H1 (cell line): Measurements from ENCODE around the gene HS6ST2. TPM values are rescaled to one million over a fixed set of nuclear protein-coding genes. Genes with fewer than 3 reads are reported as not detected.
A peak's percentile ranks its signal among the peaks of the same experiment; 100 is the strongest.

Experiments
- CTCF ChIA-PET: fragments of 300-600 bp; sonication (Branson Sonifier 250); formaldehyde crosslinking; loops from one replicate; lab custom pipeline; 2021; ENCODE audit not compliant: partially characterized antibody; lab: Charles Lee
- POLR2A ChIA-PET: fragments of 300-600 bp; sonication (Branson Sonifier 250); formaldehyde crosslinking; loops from one replicate; lab custom pipeline; 2021; ENCODE audit warnings: inconsistent platforms; ENCODE audit not compliant: partially characterized antibody; lab: Charles Lee
- DNase-seq, 2 experiments: peaks; one replicate each; pipeline versions ENCODE4 v3.0.0 to v3.0.0-alpha.2; 2010 to 2022; ENCODE audit warnings: low spot score in 2 of 2, low read depth in 1 of 2, mixed read lengths in 1 of 2
- FAIRE-seq: peaks from 2 replicates; lab custom pipeline; 2011; peaks lifted over from hg19 to GRCh38; lab: Jason Lieb, UNC
- H2AFZ ChIP-seq: 2 replicates; pipeline ENCODE4 v1.8.1; 2012; ENCODE audit warnings: low read length, inconsistent platforms
- H2AK5ac ChIP-seq: 2 replicates; pipeline ENCODE4 v1.6.1; 2013; ENCODE audit warnings: low read depth, low read length
- H2BK120ac ChIP-seq: replicated peaks from 2 replicates; pipeline ENCODE3; 2013; ENCODE audit warnings: low read depth, low read length, inconsistent platforms
- H2BK12ac ChIP-seq: 2 replicates; pipeline ENCODE4 v1.6.1; 2013; ENCODE audit warnings: low read depth, low read length
- H2BK15ac ChIP-seq: 2 replicates; pipeline ENCODE4 v1.6.1; 2013; ENCODE audit warnings: low read length
- H2BK20ac ChIP-seq: 2 replicates; pipeline ENCODE4 v1.6.1; 2013; ENCODE audit warnings: low read length
- H2BK5ac ChIP-seq: 2 replicates; pipeline ENCODE4 v1.6.1; 2013; ENCODE audit warnings: low read depth, low read length
- H3K14ac ChIP-seq: 2 replicates; pipeline ENCODE4 v1.6.1; 2013; ENCODE audit warnings: inconsistent platforms; ENCODE audit not compliant: insufficient read length
- H3K18ac ChIP-seq: 2 replicates; pipeline ENCODE4 v1.6.1; 2013; ENCODE audit warnings: low read length; ENCODE audit errors: extremely low read depth
- H3K23ac ChIP-seq: 2 replicates; pipeline ENCODE4 v1.6.1; 2013; ENCODE audit warnings: inconsistent platforms; ENCODE audit not compliant: insufficient read length
- H3K23me2 ChIP-seq: 2 replicates; pipeline ENCODE4 v1.6.1; 2013; ENCODE audit warnings: low read depth, low read length
- H3K27ac ChIP-seq: 2 replicates; pipeline ENCODE4 v1.6.1; 2011; ENCODE audit warnings: low read depth, low read length, inconsistent platforms
- H3K27me3 ChIP-seq, 4 experiments: replicated peaks in 1 of 4; 1 replicate in 1 of 4; 2 replicates in 3 of 4; pipeline versions ENCODE4 v1.6.1 to v1.8.1; 2011 to 2013; ENCODE audit warnings: low read length in 3 of 4, mild to moderate bottlenecking in 3 of 4, inconsistent platforms in 2 of 4, mixed read lengths in 2 of 4, moderate library complexity in 1 of 4; ENCODE audit not compliant: control insufficient read depth in 3 of 4, insufficient read depth in 3 of 4; ENCODE audit errors: extremely low read depth in 1 of 4
- H3K36me3 ChIP-seq, 4 experiments: 2 replicates each; pipeline versions ENCODE4 v1.6.1 to v1.8.1; 2011 to 2013; ENCODE audit warnings: mild to moderate bottlenecking in 4 of 4, low read length in 3 of 4, moderate library complexity in 2 of 4, control low read depth in 1 of 4, inconsistent platforms in 1 of 4; ENCODE audit not compliant: insufficient read depth in 4 of 4, control insufficient read depth in 2 of 4
- H3K4ac ChIP-seq: replicated peaks from 2 replicates; pipeline ENCODE3; 2013; ENCODE audit warnings: low read length, low read depth, mixed read lengths, inconsistent platforms; ENCODE audit not compliant: insufficient read length
- H3K4me1 ChIP-seq, 4 experiments: replicated peaks in 1 of 4; 1 replicate in 1 of 4; 2 replicates in 3 of 4; pipeline versions ENCODE4 v1.6.1 to v1.8.1; 2011 to 2013; ENCODE audit warnings: low read length in 3 of 4, inconsistent platforms in 2 of 4, mixed read lengths in 1 of 4; ENCODE audit not compliant: insufficient read depth in 4 of 4, control insufficient read depth in 3 of 4
- H3K4me2 ChIP-seq, 2 experiments: 2 replicates each; pipeline versions ENCODE4 v1.6.1 to v1.8.1; 2011 to 2013; ENCODE audit warnings: low read depth in 2 of 2, low read length in 2 of 2, control low read depth in 1 of 2, inconsistent platforms in 1 of 2, mild to moderate bottlenecking in 1 of 2; ENCODE audit not compliant: insufficient read depth in 1 of 2
- H3K4me3 ChIP-seq, 4 experiments: fragments of 200-600, 300-600 bp in 1 of 4; sonication (generic), shearing (Covaris generic), sonication (Bioruptor Twin) in 1 of 4; 2 replicates each; pipeline versions ENCODE4 v1.5.1 to v1.8.1; 2011 to 2016; ENCODE audit warnings: low read length in 4 of 4, low read depth in 3 of 4, control low read depth in 2 of 4, inconsistent platforms in 2 of 4, mild to moderate bottlenecking in 2 of 4, mixed read lengths in 1 of 4, moderate library complexity in 1 of 4; ENCODE audit not compliant: insufficient read depth in 2 of 4; ENCODE audit errors: extremely low read depth in 1 of 4
- H3K56ac ChIP-seq: replicated peaks from 2 replicates; pipeline ENCODE3; 2013; ENCODE audit warnings: low read depth, mild to moderate bottlenecking, mixed read lengths, low read length, inconsistent platforms; ENCODE audit not compliant: insufficient read length
- H3K79me1 ChIP-seq: 2 replicates; pipeline ENCODE4 v1.6.1; 2013; ENCODE audit warnings: low read depth, low read length, control low read depth
- H3K79me2 ChIP-seq, 2 experiments: 2 replicates each; pipeline versions ENCODE4 v1.6.1 to v1.8.1; 2012 to 2013; ENCODE audit warnings: low read length in 2 of 2, mild to moderate bottlenecking in 2 of 2, inconsistent platforms in 1 of 2; ENCODE audit not compliant: insufficient read depth in 2 of 2, control insufficient read depth in 1 of 2
- H3K9ac ChIP-seq, 4 experiments: replicated peaks in 1 of 4; 1 replicate in 1 of 4; 2 replicates in 3 of 4; pipeline versions ENCODE4 v1.6.1 to v1.8.1; 2011 to 2013; ENCODE audit warnings: low read depth in 3 of 4, low read length in 3 of 4, control low read depth in 2 of 4, mild to moderate bottlenecking in 2 of 4, moderate library complexity in 2 of 4, inconsistent platforms in 1 of 4; ENCODE audit errors: extremely low read depth in 1 of 4
- H3K9me3 ChIP-seq, 2 experiments: 2 replicates each; pipeline versions ENCODE4 v1.6.1 to v1.8.1; 2012 to 2013; ENCODE audit warnings: mild to moderate bottlenecking in 2 of 2, moderate library complexity in 2 of 2, control low read depth in 1 of 2, inconsistent platforms in 1 of 2, low read depth in 1 of 2, low read length in 1 of 2, mixed read lengths in 1 of 2; ENCODE audit not compliant: insufficient read depth in 2 of 2
- H4K20me1 ChIP-seq, 2 experiments: replicated peaks in 1 of 2; 2 replicates each; pipeline versions ENCODE3 to v1.8.1; 2011 to 2013; ENCODE audit warnings: inconsistent platforms in 2 of 2, low read length in 2 of 2, mild to moderate bottlenecking in 1 of 2; ENCODE audit not compliant: insufficient read depth in 2 of 2, control insufficient read depth in 1 of 2
- H4K5ac ChIP-seq: 2 replicates; pipeline ENCODE4 v1.6.1; 2013; ENCODE audit warnings: low read length, low read depth, mixed read lengths, inconsistent platforms; ENCODE audit not compliant: insufficient read length
- H4K8ac ChIP-seq: 2 replicates; pipeline ENCODE4 v1.8.0; 2013; ENCODE audit warnings: mild to moderate bottlenecking, moderate library complexity, low read length, inconsistent platforms; ENCODE audit not compliant: insufficient read depth; ENCODE audit errors: extremely low read depth
- H4K91ac ChIP-seq: replicated peaks from 2 replicates; pipeline ENCODE3; 2013; ENCODE audit warnings: low read length, mixed read lengths, inconsistent platforms; ENCODE audit not compliant: insufficient read length
- ASH2L ChIP-seq: fragments of 200-600, 300-600 bp; sonication (generic); IDR thresholded peaks from one replicate; pipeline ENCODE4 v1.7.1; 2017; ENCODE audit warnings: low read length
- CHD2 ChIP-seq: IDR thresholded peaks from 2 replicates; pipeline ENCODE4 v1.6.1; 2012; ENCODE audit warnings: low read length, improper control_type of control experiment
- CTCF ChIP-seq, 3 experiments: IDR thresholded peaks; 1 replicate in 2 of 3; 2 replicates in 1 of 3; pipeline versions ENCODE4 v1.5.1 to v1.6.1; 2011; ENCODE audit warnings: low read length in 3 of 3, mild to moderate bottlenecking in 3 of 3, inconsistent platforms in 2 of 3, low read depth in 1 of 3, moderate library complexity in 1 of 3; ENCODE audit not compliant: insufficient read depth in 1 of 3; ENCODE audit errors: control extremely low read depth in 1 of 3
- FOSL1 ChIP-seq: IDR thresholded peaks from 2 replicates; pipeline ENCODE4 v1.6.1; 2011; ENCODE audit warnings: mild to moderate bottlenecking, low read depth, low read length, moderate library complexity; ENCODE audit not compliant: insufficient read depth
- PHF8 ChIP-seq: fragments of 200-600 bp; sonication (generic); conservative IDR thresholded peaks from 2 replicates; pipeline ENCODE4 v1.7.1; 2012; ENCODE audit warnings: low read depth, mild to moderate bottlenecking, inconsistent platforms, low read length, moderate library complexity
- RAD21 ChIP-seq, 2 experiments: IDR thresholded peaks in 1 of 2; conservative IDR thresholded peaks in 1 of 2; 2 replicates each; pipeline ENCODE4 v1.6.1; 2011; ENCODE audit warnings: low read depth in 2 of 2, low read length in 2 of 2, improper control_type of control experiment in 1 of 2, inconsistent platforms in 1 of 2, mild to moderate bottlenecking in 1 of 2, moderate library complexity in 1 of 2
- RNF2 ChIP-seq: fragments of 200-900, 300-1000 bp; sonication (generic); IDR thresholded peaks from 2 replicates; pipeline ENCODE4 v1.7.1; 2016; ENCODE audit warnings: borderline replicate concordance, low read depth, mild to moderate bottlenecking, antibody characterized with exemption, low read length; ENCODE audit not compliant: poor library complexity, severe bottlenecking; ENCODE audit errors: missing control alignments
- SIX5 ChIP-seq: IDR thresholded peaks from 2 replicates; pipeline ENCODE4 v1.6.1; 2011; ENCODE audit warnings: mild to moderate bottlenecking, low read depth, low read length
- YY1 ChIP-seq: IDR thresholded peaks from 2 replicates; pipeline ENCODE4 v1.6.1; 2011; ENCODE audit warnings: low read depth, mild to moderate bottlenecking, low read length
- ZNF274 ChIP-seq: IDR thresholded peaks from 2 replicates; pipeline ENCODE4 v1.7.0; 2012; ENCODE audit warnings: low read length, borderline replicate concordance; ENCODE audit errors: extremely low read depth
- WGBS, 2 experiments: shearing (Covaris generic) in 1 of 2; methylation state at CpG; one replicate each; pipeline versions ENCODE4 v1.1.6 to v1.1.7; 2013 to 2015; ENCODE audit warnings: low lambda C conversion rate in 2 of 2, mixed read lengths in 2 of 2, inconsistent platforms in 1 of 2, low coverage in 1 of 2, missing lambda C conversion rate in 1 of 2; ENCODE audit not compliant: insufficient replicate concordance in 2 of 2, insufficient coverage in 1 of 2, insufficient read length in 1 of 2; ENCODE audit errors: extremely low coverage in 1 of 2, missing lambda C conversion rate in 1 of 2; 5-methylcytosine and 5-hydroxymethylcytosine counted together
- polyA plus RNA-seq, 7 experiments: library from polyadenylated mRNA; depleted of rRNA in 3 of 7; stranded (reverse) in 5 of 7; unstranded in 2 of 7; fragments of >200 nt in 5 of 7; fragments of 200-250 nt in 2 of 7; gene quantifications; 1 replicate in 5 of 7; 2 replicates in 1 of 7; 4 replicates in 1 of 7; pipeline versions ENCODE4 v1.2.1 to v1.2.3, GENCODE V29; 2011 to 2013; ENCODE audit warnings: missing spikeins in 2 of 7, mixed read lengths in 2 of 7
- total RNA-seq: library from RNA; stranded (reverse); fragmentation: NEBNext Ultra II Directional; extraction: Animal tissue kit (Norgen Biotek cat#: 25700); gene quantifications from 2 replicates; pipeline ENCODE4 v1.2.1, GENCODE V29; 2021

The HS6ST2 gene
- total and polyA plus RNA-seq, 2 of the 8 experiments (the other 6 are each of a cell fraction or from before 2014, with no cell fraction given): 3.9 TPM

- H3K56ac ChIP-seq: no peak overlapping the region
- H3K27ac ChIP-seq: no peak overlapping the region
- CTCF ChIA-PET: interaction anchor here (0.5 to 2.6 kb wide), 40 partner anchors 8 to 509 kb away, joined by 3 to 11 read pairs (median 4); partner anchors contain the start of gene HS6ST2
- H3K36me3 ChIP-seq: no peaks in the 10 kb centered on the region
- H3K4me1 ChIP-seq: no peaks in the 10 kb centered on the region; a peak in 1 of 7 replicates
- H3K23me2 ChIP-seq: no peaks in the 10 kb centered on the region
- no peak overlapping the region for H2BK20ac ChIP-seq
- no peak overlapping the region for H3K4ac ChIP-seq
- no peak overlapping the region for H3K4me2 ChIP-seq
- H3K9ac ChIP-seq: no peak overlapping the region
- H2BK15ac ChIP-seq: no peak overlapping the region
- POLR2A ChIA-PET: no interaction called here
- H3K18ac ChIP-seq: no peak overlapping the region
- H3K27me3 ChIP-seq: no peaks in the 10 kb centered on the region
- FAIRE-seq: peak; percentile 73
- no peak overlapping the region for H2BK120ac ChIP-seq
- TF ChIP-seq PHF8 (no peak), SIX5 (no peak), FOSL1 (no peak), RAD21 (IDR thresholded peaks at IDR 0.05 in 1 of 2, conservative IDR thresholded peaks at IDR 0.05 in 1 of 2; ENCODE audit: low read depth in 2 of 2, low read length in 2 of 2) (peak; percentile 27 to 28; a peak in 2 of 4 replicates), ZNF274 (no peak), CTCF (IDR thresholded peaks at IDR 0.05; ENCODE audit: control extremely low read depth in 1 of 3, insufficient read depth in 1 of 3, low read depth in 1 of 3, low read length in 3 of 3) (peak in 2 of 3 experiments; percentile 25 to 61; a peak in 2 of 4 replicates), YY1 (no peak), CHD2 (no peak), RNF2 (no peak), ASH2L (no peak)
- DNase-seq: no peak
- H3K9me3 ChIP-seq: no peaks in the 10 kb centered on the region
- no peak overlapping the region for H2AK5ac ChIP-seq
- H4K8ac ChIP-seq: no peak overlapping the region
- H3K79me2 ChIP-seq: no peaks in the 10 kb centered on the region
- H3K14ac ChIP-seq: no peak overlapping the region
- H4K20me1 ChIP-seq: no peaks in the 10 kb centered on the region
- H3K4me3 ChIP-seq: no peak overlapping the region
- H2AFZ ChIP-seq: no peak overlapping the region
- WGBS, 2 experiments: 50% methylated on average over 4 of the region's 4 CpGs; no CpG with 5 or more reads in 1 of the 2 experiments
- H4K91ac ChIP-seq: no peak overlapping the region
- no peak overlapping the region for H4K5ac ChIP-seq
- no peaks in the 10 kb centered on the region for H3K79me1 ChIP-seq
- H2BK5ac ChIP-seq: no peak overlapping the region
- H2BK12ac ChIP-seq: no peak overlapping the region
- H3K23ac ChIP-seq: no peak overlapping the region
These were observed 9.7 kb downstream of the HS6ST2 start for GRCh38 chrX:132948648-132949260.
